Mesenchymal stem cell (in vitro differentiated cells and primary cell): ENCODE data around the gene MED23.

Experiments used
- DNase-seq: peaks from one replicate; pipeline ENCODE4 v3.0.0-alpha.2; 2013
- H2AFZ ChIP-seq: one replicate; pipeline ENCODE4 v1.6.1; 2013; ENCODE audit warnings: low read depth, mild to moderate bottlenecking, control low read depth, inconsistent platforms, low read length, moderate library complexity
- H2AK5ac ChIP-seq: 2 replicates; pipeline ENCODE4 v1.6.1; 2013; ENCODE audit warnings: low read length, moderate library complexity, mild to moderate bottlenecking, inconsistent platforms; ENCODE audit not compliant: severe bottlenecking
- H2BK120ac ChIP-seq: one replicate; pipeline ENCODE4 v1.6.1; 2013; ENCODE audit warnings: low read depth, mild to moderate bottlenecking, inconsistent platforms, low read length, moderate library complexity
- H2BK12ac ChIP-seq, 2 experiments: one replicate each; pipeline ENCODE4 v1.6.1; 2013; ENCODE audit warnings: inconsistent platforms in 2 of 2, low read length in 2 of 2, mild to moderate bottlenecking in 2 of 2, moderate library complexity in 2 of 2, control low read depth in 1 of 2
- H2BK15ac ChIP-seq: one replicate; pipeline ENCODE4 v1.6.1; 2013; ENCODE audit warnings: mild to moderate bottlenecking, low read depth, inconsistent platforms; ENCODE audit not compliant: poor library complexity, severe bottlenecking
- H2BK5ac ChIP-seq: 2 replicates; pipeline ENCODE4 v1.6.1; 2013; ENCODE audit warnings: low read depth, mild to moderate bottlenecking, low read length, control low read depth, inconsistent platforms; ENCODE audit not compliant: poor library complexity, severe bottlenecking
- H3K14ac ChIP-seq, 2 experiments: one replicate each; pipeline ENCODE4 v1.6.1; 2013; ENCODE audit warnings: inconsistent platforms in 2 of 2, low read length in 2 of 2, control low read depth in 1 of 2, mild to moderate bottlenecking in 1 of 2, moderate library complexity in 1 of 2
- H3K18ac ChIP-seq, 2 experiments: one replicate each; pipeline ENCODE4 v1.6.1; 2013; ENCODE audit warnings: inconsistent platforms in 2 of 2, low read length in 2 of 2, control low read depth in 1 of 2, low read depth in 1 of 2, mild to moderate bottlenecking in 1 of 2
- H3K23ac ChIP-seq, 2 experiments: one replicate each; pipeline ENCODE4 v1.6.1; 2013; ENCODE audit warnings: inconsistent platforms in 2 of 2, low read length in 2 of 2, mild to moderate bottlenecking in 2 of 2, moderate library complexity in 2 of 2, control low read depth in 1 of 2
- H3K27ac ChIP-seq: 2 replicates; pipeline ENCODE4 v1.5.1; 2013; ENCODE audit warnings: mild to moderate bottlenecking, moderate library complexity, low read length, control low read depth, inconsistent platforms; ENCODE audit not compliant: poor library complexity, severe bottlenecking
- H3K27me3 ChIP-seq, 2 experiments: 2 replicates each; pipeline versions ENCODE4 v1.6.1 to v1.7.0; 2013; ENCODE audit warnings: low read length in 2 of 2, mild to moderate bottlenecking in 2 of 2, moderate library complexity in 2 of 2, control low read depth in 1 of 2, inconsistent platforms in 1 of 2; ENCODE audit not compliant: control insufficient read depth in 1 of 2, insufficient read depth in 1 of 2
- H3K36me3 ChIP-seq, 2 experiments: 2 replicates each; pipeline versions ENCODE4 v1.6.1 to v1.7.0; 2013; ENCODE audit warnings: low read length in 2 of 2, control low read depth in 1 of 2, inconsistent platforms in 1 of 2, low read depth in 1 of 2, mild to moderate bottlenecking in 1 of 2; ENCODE audit not compliant: insufficient read depth in 2 of 2, control insufficient read depth in 1 of 2
- H3K4ac ChIP-seq, 2 experiments: one replicate each; pipeline ENCODE4 v1.6.1; 2013; ENCODE audit warnings: inconsistent platforms in 2 of 2, low read length in 2 of 2, mild to moderate bottlenecking in 2 of 2, moderate library complexity in 2 of 2, control low read depth in 1 of 2, low read depth in 1 of 2
- H3K4me1 ChIP-seq: 2 replicates; pipeline ENCODE4 v1.6.1; 2013; ENCODE audit warnings: low read depth, low read length, control low read depth; ENCODE audit not compliant: control insufficient read depth, insufficient read depth
- H3K4me2 ChIP-seq: 2 replicates; pipeline ENCODE4 v1.6.1; 2013; ENCODE audit warnings: low read length, mild to moderate bottlenecking, inconsistent platforms; ENCODE audit not compliant: poor library complexity, severe bottlenecking
- H3K4me3 ChIP-seq, 2 experiments: 2 replicates each; pipeline versions ENCODE4 v1.5.1 to v1.7.0; 2013; ENCODE audit warnings: low read length in 2 of 2, mild to moderate bottlenecking in 2 of 2, control low read depth in 1 of 2, low read depth in 1 of 2; ENCODE audit not compliant: insufficient read depth in 1 of 2
- H3K79me1 ChIP-seq: replicated peaks from 2 replicates; pipeline ENCODE4 v1.6.1; 2013; ENCODE audit warnings: mild to moderate bottlenecking, control low read depth, low read length, inconsistent platforms; ENCODE audit not compliant: poor library complexity, severe bottlenecking
- H3K9ac ChIP-seq: 2 replicates; pipeline ENCODE4 v1.7.0; 2013; ENCODE audit warnings: mild to moderate bottlenecking, low read length, moderate library complexity
- H3K9me3 ChIP-seq: 2 replicates; pipeline ENCODE4 v1.7.0; 2013; ENCODE audit warnings: mild to moderate bottlenecking, low read length; ENCODE audit not compliant: control insufficient read depth
- H4K8ac ChIP-seq: one replicate; pipeline ENCODE4 v1.6.1; 2013; ENCODE audit warnings: inconsistent platforms, mild to moderate bottlenecking, low read length, moderate library complexity
- H4K91ac ChIP-seq: one replicate; pipeline ENCODE4 v1.6.1; 2013; ENCODE audit warnings: mild to moderate bottlenecking, low read length, inconsistent platforms
- WGBS: methylation state at CpG from one replicate; pipeline ENCODE4 v1.1.7; 2013; ENCODE audit warnings: mixed read lengths; 5-methylcytosine and 5-hydroxymethylcytosine counted together

MED23 gene

DNA sequence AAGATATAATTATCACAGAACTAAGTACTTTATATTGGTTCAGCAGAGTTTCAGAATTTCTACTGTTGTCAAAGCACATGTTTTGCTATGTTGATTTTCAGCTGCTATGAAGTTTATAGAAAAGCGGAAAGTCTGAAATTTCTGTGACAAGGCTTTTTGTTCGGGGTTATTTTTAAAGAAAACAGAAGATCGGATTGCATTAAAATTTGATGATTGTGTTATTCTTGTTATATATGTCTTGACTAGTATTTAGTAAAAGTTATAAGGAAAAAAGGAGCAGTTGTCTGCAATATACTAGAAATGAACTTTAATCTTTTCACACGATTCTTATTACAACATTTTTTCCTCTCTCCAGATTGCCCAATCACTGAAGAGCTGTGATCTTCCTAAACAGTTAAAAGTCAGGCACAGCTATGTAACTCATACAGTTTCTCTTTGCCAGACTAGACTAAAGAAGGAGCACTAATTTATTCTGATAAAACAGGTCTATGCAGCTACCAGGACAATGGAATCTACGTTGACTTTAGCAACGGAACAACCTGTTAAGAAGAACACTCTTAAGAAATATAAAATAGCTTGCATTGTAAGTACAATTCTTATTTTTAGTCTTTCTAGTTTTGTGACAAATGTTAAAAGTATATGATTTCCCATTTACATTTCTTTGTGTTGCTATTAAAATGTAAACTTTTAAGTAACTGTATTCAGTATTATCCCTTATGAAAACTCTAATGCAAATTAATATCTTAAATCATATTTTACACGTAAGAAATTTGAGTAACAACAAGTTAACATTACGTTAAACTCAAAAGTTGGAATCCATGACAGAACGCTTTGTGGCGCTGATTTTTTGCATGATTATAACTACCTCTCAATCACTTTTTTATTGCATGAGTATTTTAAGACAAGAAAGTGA, 9.1 kb upstream of the MED23 start, which contains the start of gene ENPP3:
Gene ENPP3 (plus strand): TSS at position 423 of the 913 bp plus-strand sequence. CDS start 83 bp downstream, at position 506.
- Histone ChIP-seq H2AFZ (no peak within 1 kb of the TSS), H2AK5ac (no peak within 1 kb of the TSS), H2BK5ac (no peak within 1 kb of the TSS), H3K27ac (no peak within 1 kb of the TSS), H3K9ac (no peak within 1 kb of the TSS), H3K4me1 (no peaks in the 10 kb centered on the region), H3K23ac (no peak within 1 kb of the TSS), H3K14ac (no peak within 1 kb of the TSS), H3K4ac (no peak within 1 kb of the TSS), H2BK120ac (no peak within 1 kb of the TSS), H3K18ac (no peak within 1 kb of the TSS), H3K4me3 (no peak within 1 kb of the TSS), H3K4me2 (no peak within 1 kb of the TSS), H2BK15ac (no peak within 1 kb of the TSS), H4K91ac (no peak within 1 kb of the TSS), H3K36me3 (no peaks in the 10 kb centered on the region), H2BK12ac (no peak within 1 kb of the TSS), H3K79me1 (no peaks in the 10 kb centered on the region), H3K9me3 (no peaks in the 10 kb centered on the region), H3K27me3 (no peaks in the 10 kb centered on the region), H4K8ac (no peak within 1 kb of the TSS)
- 96% methylated on average over 7 of the region's 10 CpGs for WGBS
- no peak for DNase-seq

DNA sequence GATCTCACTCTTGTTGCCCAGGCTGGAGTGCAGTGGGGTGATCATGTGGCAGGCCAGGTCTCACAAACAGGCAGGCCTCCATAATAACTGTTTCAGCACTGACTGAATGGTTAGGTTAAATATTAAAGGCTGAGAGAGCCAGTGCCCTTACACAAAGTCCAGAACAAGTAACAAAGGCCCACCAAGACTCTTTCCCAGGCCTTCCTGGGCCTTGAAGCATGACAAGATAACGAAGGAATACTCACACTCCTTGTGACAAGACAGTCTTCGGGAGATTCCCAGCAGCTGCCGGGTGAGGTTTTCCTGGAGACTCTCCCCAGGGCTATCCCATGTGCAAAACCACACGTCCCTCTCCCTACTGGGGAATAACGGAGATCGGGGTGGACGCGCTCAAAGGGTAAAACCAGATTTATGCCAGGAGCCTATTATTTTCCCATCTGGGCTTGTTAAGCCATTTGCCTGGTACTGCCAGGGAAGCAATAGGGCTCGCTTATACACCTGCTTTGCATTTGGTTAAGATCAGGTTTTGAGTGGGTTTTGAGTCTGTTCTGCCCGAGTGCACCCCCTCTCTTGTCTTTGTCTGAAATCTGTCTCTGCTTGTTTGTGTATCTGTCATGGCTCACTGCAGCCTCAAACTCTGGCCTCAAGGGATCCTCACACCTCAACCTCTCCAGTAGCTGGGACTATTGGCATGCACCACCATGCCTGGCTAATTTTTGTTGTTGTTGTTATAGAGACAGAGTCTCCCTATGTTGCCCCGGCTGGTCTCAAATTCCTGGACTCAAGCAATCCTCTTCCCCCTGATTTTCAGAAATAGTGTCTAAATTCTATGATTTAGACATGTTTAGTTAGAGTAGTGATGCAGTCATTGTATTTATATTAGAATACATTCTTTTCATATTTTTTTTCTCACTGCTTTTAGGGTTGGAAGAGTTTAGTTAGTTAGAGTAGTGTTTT, 7.6 kb upstream of the MED23 start:
- no peaks in the 10 kb centered on the region for H3K79me1 ChIP-seq
- no peak overlapping the region for H3K4me2 ChIP-seq
- WGBS: 85% methylated on average over 10 of the region's 11 CpGs
- no peak overlapping the region for H2BK5ac ChIP-seq
- H2BK120ac ChIP-seq: no peak overlapping the region
- H3K14ac ChIP-seq: no peak overlapping the region
- no peak overlapping the region for H2AFZ ChIP-seq
- peaks cover 0 to 7% of the 10 kb centered on the region in 2 experiments for H3K27me3 ChIP-seq
- H4K91ac ChIP-seq: no peak overlapping the region
- no peak overlapping the region for H2BK15ac ChIP-seq
- no peaks in the 10 kb centered on the region for H3K9me3 ChIP-seq
- no peak overlapping the region for H3K18ac ChIP-seq
- H3K23ac ChIP-seq: no peak overlapping the region
- DNase-seq: no peak
- H3K4me1 ChIP-seq: no peaks in the 10 kb centered on the region
- no peak overlapping the region for H2BK12ac ChIP-seq
- H3K9ac ChIP-seq: no peak overlapping the region
- H3K36me3 ChIP-seq: no peaks in the 10 kb centered on the region
- no peak overlapping the region for H2AK5ac ChIP-seq
- H4K8ac ChIP-seq: no peak overlapping the region
- no peak overlapping the region for H3K4ac ChIP-seq
- no peak overlapping the region for H3K4me3 ChIP-seq
- no peak overlapping the region for H3K27ac ChIP-seq

DNA sequence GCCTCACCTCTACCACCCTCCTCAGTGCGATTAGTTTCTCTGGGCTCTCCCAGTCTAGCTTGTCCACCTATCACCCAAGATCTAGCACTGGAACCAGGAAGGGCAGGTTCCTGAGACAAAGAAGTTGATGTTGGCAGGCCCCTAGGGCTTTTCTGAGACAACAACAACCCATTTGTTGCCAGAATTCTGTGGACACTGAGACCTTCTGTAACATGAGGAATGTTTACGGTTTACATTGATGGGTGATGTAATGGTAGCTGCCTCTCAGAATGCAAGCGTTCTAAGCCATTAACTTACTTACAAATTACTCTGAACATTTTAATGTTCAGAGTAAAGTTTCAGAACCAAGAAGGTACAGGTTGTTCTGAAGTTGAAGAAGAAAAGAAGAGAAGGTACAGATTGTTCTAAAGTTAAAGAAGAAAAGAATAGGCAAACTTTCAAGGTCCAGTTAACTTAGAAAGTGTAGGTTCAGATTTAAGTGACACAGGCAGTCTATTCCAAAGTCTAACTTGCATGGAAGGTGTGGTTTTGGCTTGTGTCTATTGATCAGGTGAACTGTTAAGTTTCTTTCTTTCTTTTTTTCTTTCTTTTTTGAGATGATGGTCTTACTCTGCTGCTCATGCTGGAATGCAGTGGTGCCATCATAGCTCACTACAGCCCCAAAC, 3.7 kb upstream of the MED23 start:
- Histone ChIP-seq H4K8ac (no peak overlapping the region), H2BK120ac (no peak overlapping the region), H3K4me1 (no peaks in the 10 kb centered on the region), H3K79me1 (peaks cover 1% of the 10 kb centered on the region), H2BK5ac (no peak overlapping the region), H3K4me3 (no peak overlapping the region), H3K27me3 (peaks cover 0 to 7% of the 10 kb centered on the region in 2 experiments), H2AK5ac (no peak overlapping the region), H3K36me3 (no peaks in the 10 kb centered on the region), H3K9ac (no peak overlapping the region), H3K9me3 (no peaks in the 10 kb centered on the region), H2BK12ac (no peak overlapping the region), H2AFZ (no peak overlapping the region), H3K18ac (no peak overlapping the region), H3K4ac (no peak overlapping the region), H3K27ac (no peak overlapping the region), H4K91ac (no peak overlapping the region), H3K14ac (no peak overlapping the region), H2BK15ac (no peak overlapping the region), H3K23ac (no peak overlapping the region), H3K4me2 (no peak overlapping the region)
- no peak for DNase-seq
- 81% methylated on average over 1 of the region's 3 CpGs for WGBS
